Measurements from ENCODE around the gene KCTD2. TPM values are rescaled to one million over a fixed set of nuclear protein-coding genes. Genes with fewer than 3 reads are reported as not detected.

Gene KCTD2
- total and polyA plus RNA-seq, 9 of the 15 experiments (the other 6 are each of a cell fraction or from before 2014, with no cell fraction given), result 1.7 to 32.9 (median 15.8) TPM

DNA sequence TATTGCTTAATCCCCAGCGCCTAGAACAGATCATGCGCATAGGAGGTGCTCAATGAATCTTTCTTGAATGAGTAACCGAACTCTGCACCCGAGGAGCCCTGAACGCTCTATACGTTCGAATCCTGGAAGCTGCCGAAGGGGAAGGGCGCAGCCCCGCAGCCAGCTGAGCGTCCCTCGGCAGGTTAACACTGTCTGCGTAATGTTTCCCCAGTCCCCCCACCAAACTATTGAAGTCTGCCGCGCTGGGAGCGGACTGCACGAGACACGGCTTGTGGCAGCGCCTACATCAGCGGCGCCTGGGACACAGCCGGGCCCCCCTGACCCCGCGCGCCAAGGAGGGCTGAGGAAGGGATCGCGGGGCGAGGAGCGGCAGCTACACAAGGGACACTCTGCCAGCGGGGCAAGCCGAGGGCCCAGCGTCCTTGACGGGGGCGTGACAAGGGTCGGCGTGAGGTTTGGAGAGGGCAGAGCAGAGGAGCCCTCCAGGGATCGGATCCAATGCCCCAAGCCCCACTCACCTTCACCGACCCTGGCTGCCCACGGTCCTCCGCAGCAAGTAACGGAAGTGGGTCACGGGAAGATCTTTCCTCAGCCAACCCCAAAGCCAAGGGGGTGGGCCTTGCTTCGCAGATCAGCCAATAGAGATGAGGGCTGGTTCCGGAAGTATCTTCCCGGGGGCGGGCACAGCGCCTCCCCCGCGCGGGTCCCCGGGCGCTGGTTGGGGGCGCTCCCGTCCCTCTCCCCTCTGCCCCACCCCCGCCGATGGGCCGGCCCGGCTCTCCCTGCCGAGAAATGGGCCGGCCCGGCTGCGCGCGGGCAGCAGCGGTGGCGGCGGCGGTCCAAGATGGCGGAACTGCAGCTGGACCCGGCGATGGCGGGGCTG is at the start of gene KCTD2, which contains the start of gene ATP5PD (continued):
- TF ChIP-seq, protein P1, sequence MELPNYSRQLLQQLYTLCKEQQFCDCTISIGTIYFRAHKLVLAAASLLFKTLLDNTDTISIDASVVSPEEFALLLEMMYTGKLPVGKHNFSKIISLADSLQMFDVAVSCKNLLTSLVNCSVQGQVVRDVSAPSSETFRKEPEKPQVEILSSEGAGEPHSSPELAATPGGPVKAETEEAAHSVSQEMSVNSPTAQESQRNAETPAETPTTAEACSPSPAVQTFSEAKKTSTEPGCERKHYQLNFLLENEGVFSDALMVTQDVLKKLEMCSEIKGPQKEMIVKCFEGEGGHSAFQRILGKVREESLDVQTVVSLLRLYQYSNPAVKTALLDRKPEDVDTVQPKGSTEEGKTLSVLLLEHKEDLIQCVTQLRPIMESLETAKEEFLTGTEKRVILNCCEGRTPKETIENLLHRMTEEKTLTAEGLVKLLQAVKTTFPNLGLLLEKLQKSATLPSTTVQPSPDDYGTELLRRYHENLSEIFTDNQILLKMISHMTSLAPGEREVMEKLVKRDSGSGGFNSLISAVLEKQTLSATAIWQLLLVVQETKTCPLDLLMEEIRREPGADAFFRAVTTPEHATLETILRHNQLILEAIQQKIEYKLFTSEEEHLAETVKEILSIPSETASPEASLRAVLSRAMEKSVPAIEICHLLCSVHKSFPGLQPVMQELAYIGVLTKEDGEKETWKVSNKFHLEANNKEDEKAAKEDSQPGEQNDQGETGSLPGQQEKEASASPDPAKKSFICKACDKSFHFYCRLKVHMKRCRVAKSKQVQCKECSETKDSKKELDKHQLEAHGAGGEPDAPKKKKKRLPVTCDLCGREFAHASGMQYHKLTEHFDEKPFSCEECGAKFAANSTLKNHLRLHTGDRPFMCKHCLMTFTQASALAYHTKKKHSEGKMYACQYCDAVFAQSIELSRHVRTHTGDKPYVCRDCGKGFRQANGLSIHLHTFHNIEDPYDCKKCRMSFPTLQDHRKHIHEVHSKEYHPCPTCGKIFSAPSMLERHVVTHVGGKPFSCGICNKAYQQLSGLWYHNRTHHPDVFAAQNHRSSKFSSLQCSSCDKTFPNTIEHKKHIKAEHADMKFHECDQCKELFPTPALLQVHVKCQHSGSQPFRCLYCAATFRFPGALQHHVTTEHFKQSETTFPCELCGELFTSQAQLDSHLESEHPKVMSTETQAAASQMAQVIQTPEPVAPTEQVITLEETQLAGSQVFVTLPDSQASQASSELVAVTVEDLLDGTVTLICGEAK (IDR thresholded peaks at IDR 0.05), result peak; percentile 98
- TF ChIP-seq, protein P1 (CRISPR knock-in tag; IDR thresholded peaks at IDR 0.05), result no peak
- TF ChIP-seq NELFE (IDR thresholded peaks at IDR 0.05; ENCODE audit: insufficient read depth, insufficient read length) (no peak), DPF2 (IDR thresholded peaks at IDR 0.05) (0 out of 2 replicates have a peak, but pooled peaks have one; percentile 12), ZNF431 (CRISPR knock-in tag; IDR thresholded peaks at IDR 0.05) (0 out of 2 replicates have a peak, but pooled peaks have one; percentile 51), SP1 (CRISPR knock-in tag; IDR thresholded peaks at IDR 0.05) (peak; percentile 91), SUPT5H (IDR thresholded peaks at IDR 0.05) (peak; percentile 97), SIX5 (IDR thresholded peaks at IDR 0.05; ENCODE audit: borderline replicate concordance in 1 of 2, insufficient read depth in 1 of 2, low read depth in 1 of 2, low read length in 2 of 2) (peak in 1 of 2 experiments; percentile 35; a peak in 2 of 4 replicates), ZNF197 (CRISPR knock-in tag; IDR thresholded peaks at IDR 0.05; ENCODE audit: low read depth) (no peak), TBP (optimal IDR thresholded peaks at IDR 0.05; ENCODE audit: low read depth, low read length) (peak; percentile 77), BACH1 (tag; IDR thresholded peaks at IDR 0.05) (no peak)
- TF ChIP-seq, protein P2, sequence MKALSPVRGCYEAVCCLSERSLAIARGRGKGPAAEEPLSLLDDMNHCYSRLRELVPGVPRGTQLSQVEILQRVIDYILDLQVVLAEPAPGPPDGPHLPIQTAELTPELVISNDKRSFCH (CRISPR knock-in tag; IDR thresholded peaks at IDR 0.05), result no peak
- TF ChIP-seq, protein P2 (tag; IDR thresholded peaks at IDR 0.05), result peak; percentile 76
- TF ChIP-seq, protein P3, sequence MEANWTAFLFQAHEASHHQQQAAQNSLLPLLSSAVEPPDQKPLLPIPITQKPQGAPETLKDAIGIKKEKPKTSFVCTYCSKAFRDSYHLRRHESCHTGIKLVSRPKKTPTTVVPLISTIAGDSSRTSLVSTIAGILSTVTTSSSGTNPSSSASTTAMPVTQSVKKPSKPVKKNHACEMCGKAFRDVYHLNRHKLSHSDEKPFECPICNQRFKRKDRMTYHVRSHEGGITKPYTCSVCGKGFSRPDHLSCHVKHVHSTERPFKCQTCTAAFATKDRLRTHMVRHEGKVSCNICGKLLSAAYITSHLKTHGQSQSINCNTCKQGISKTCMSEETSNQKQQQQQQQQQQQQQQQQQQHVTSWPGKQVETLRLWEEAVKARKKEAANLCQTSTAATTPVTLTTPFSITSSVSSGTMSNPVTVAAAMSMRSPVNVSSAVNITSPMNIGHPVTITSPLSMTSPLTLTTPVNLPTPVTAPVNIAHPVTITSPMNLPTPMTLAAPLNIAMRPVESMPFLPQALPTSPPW (CRISPR knock-in tag; IDR thresholded peaks at IDR 0.05), result peak; percentile 92
- TF ChIP-seq, protein P4, sequence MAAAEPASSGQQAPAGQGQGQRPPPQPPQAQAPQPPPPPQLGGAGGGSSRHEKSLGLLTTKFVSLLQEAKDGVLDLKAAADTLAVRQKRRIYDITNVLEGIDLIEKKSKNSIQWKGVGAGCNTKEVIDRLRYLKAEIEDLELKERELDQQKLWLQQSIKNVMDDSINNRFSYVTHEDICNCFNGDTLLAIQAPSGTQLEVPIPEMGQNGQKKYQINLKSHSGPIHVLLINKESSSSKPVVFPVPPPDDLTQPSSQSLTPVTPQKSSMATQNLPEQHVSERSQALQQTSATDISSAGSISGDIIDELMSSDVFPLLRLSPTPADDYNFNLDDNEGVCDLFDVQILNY (CRISPR knock-in tag; IDR thresholded peaks at IDR 0.05), result peak; percentile 27; the same call in 1 of the 2 replicates
